PC-3 (cell line): ENCODE measurements around the gene BCAS1. TPM values are rescaled to one million over a fixed set of nuclear protein-coding genes. Genes with fewer than 3 reads are reported as not detected.

Experiments
- ATAC-seq: fragments of 200-7000 bp; cut with Tn5 transposase; 2 replicates; pipeline ENCODE4 v1.9.1; 2020; ENCODE audit warnings: mild to moderate bottlenecking, moderate library complexity
- BruUV-seq: library from RNA; stranded (reverse); fragments of 400-500 nt; replicated peaks from 2 replicates; lab custom pipeline; 2021; lab: Mats Ljungman, UMichigan
- CTCF ChIA-PET: fragments of 300-600 bp; sonication (Branson Sonifier 250); formaldehyde crosslinking; loops from one replicate; lab custom pipeline; 2022; ENCODE audit warnings: antibody characterized with exemption; lab: Charles Lee
- POLR2A ChIA-PET: fragments of 300-600 bp; sonication (Branson Sonifier 250); formaldehyde crosslinking; loops from one replicate; lab custom pipeline; 2022; ENCODE audit warnings: antibody characterized with exemption; ENCODE audit not compliant: unreplicated experiment; lab: Charles Lee
- DNase-seq: peaks from one replicate; pipeline ENCODE4 v3.0.0-alpha.2; 2015
- H2AFZ ChIP-seq: fragments of 300-600 bp; sonication (generic); 2 replicates; pipeline ENCODE4 v1.6.0; 2016; ENCODE audit warnings: antibody characterized with exemption, low read length
- H3F3A ChIP-seq: fragments of 300-600 bp; sonication (generic); one replicate; pipeline ENCODE4 v1.6.0; 2017; ENCODE audit warnings: antibody characterized with exemption, low read length, control low read depth, mild to moderate bottlenecking; ENCODE audit not compliant: unreplicated experiment
- H3K27ac ChIP-seq: fragments of 300-600 bp; sonication (generic); 2 replicates; pipeline ENCODE4 v1.5.1; 2016; ENCODE audit warnings: mild to moderate bottlenecking, low read length
- H3K27me3 ChIP-seq: fragments of 300-600 bp; sonication (generic); 2 replicates; pipeline ENCODE4 v1.6.1; 2016; ENCODE audit warnings: low read length, mixed read lengths
- H3K36me3 ChIP-seq: fragments of 300-600 bp; sonication (generic); 2 replicates; pipeline ENCODE4 v1.6.1; 2016; ENCODE audit warnings: low read depth, mixed run types, low read length, mixed read lengths
- H3K4me1 ChIP-seq: fragments of 300-600 bp; sonication (generic); 2 replicates; pipeline ENCODE4 v1.5.1; 2016; ENCODE audit warnings: low read length; ENCODE audit not compliant: insufficient read depth
- H3K4me2 ChIP-seq: fragments of 300-600 bp; sonication (generic); 2 replicates; pipeline ENCODE4 v1.6.0; 2016; ENCODE audit warnings: low read length
- H3K4me3 ChIP-seq: fragments of 300-600 bp; sonication (generic); 2 replicates; pipeline ENCODE4 v1.5.1; 2016; ENCODE audit warnings: mild to moderate bottlenecking, low read length, mixed read lengths
- H3K79me2 ChIP-seq: fragments of 300-600 bp; sonication (generic); 2 replicates; pipeline ENCODE4 v1.6.1; 2017; ENCODE audit warnings: low read length, mixed read lengths
- H3K9ac ChIP-seq: fragments of 300-600 bp; sonication (generic); 2 replicates; pipeline ENCODE4 v1.6.0; 2016; ENCODE audit warnings: mild to moderate bottlenecking, low read length
- H3K9me2 ChIP-seq: fragments of 300-600 bp; sonication (generic); replicated peaks from 2 replicates; pipeline ENCODE4 v1.6.1; 2016; ENCODE audit warnings: mixed run types, low read length, mixed read lengths
- H3K9me3 ChIP-seq: fragments of 300-600 bp; sonication (generic); 2 replicates; pipeline ENCODE4 v1.6.1; 2016; ENCODE audit warnings: low read length, mixed read lengths
- H4K20me1 ChIP-seq: fragments of 300-600 bp; sonication (generic); 2 replicates; pipeline ENCODE4 v1.6.1; 2016; ENCODE audit warnings: low read length, mixed read lengths
- EZH2 ChIP-seq: fragments of 300-600 bp; sonication (generic); IDR thresholded peaks from one replicate; pipeline ENCODE4 v1.6.1; 2017; ENCODE audit warnings: antibody characterized with exemption, mild to moderate bottlenecking, low read length; ENCODE audit not compliant: unreplicated experiment
- EZH2phosphoT487 ChIP-seq: fragments of 300-600 bp; sonication (generic); IDR thresholded peaks from 2 replicates; pipeline ENCODE4 v1.6.1; 2018; ENCODE audit warnings: mild to moderate bottlenecking, antibody characterized with exemption, low read length, borderline replicate concordance
- intact Hi-C: fragments of 100-400 bp; cut with micrococcal nuclease; formaldehyde crosslinking; loops from 2 replicates; pipeline ENCODE4 v1.9.0; 2023
- total RNA-seq: library from RNA; depleted of rRNA; stranded (reverse); fragments of >200 nt; gene quantifications from 2 replicates; pipeline ENCODE4 v1.2.3, GENCODE V29; 2014
- TF ChIP-seq, protein P1 (sequence below): fragments of 300-600 bp; sonication (generic); conservative IDR thresholded peaks from 2 replicates; pipeline ENCODE4 v1.5.1; 2017; ENCODE audit warnings: antibody characterized with exemption, low read depth, mild to moderate bottlenecking, low read length

Gene BCAS1
- total RNA-seq, 1 experiment from 2014 or later = 0.18 TPM

DNA sequence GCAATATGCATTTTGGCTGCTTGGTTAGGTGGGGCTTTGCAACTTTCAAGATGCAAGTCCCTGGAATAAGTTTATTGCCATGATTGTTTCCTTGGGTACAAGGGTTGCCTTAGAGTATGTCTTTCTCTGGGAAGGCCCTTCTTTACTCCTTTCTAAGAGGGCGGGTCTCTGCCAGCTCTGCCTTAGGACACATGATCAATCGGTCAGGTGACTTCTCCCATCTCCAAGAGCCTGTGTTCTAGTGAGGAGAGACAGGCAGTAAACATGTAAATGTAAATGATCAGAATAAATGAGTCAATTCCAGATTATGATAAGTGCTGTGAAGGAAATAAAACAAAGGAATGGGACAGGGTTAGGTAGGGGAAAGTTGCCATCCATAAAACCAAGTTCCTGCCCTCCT is 43.2 kb upstream of the BCAS1 start:
- TF ChIP-seq EZH2phosphoT487 (no peak), EZH2 (no peak)
- TF ChIP-seq, protein P1, sequence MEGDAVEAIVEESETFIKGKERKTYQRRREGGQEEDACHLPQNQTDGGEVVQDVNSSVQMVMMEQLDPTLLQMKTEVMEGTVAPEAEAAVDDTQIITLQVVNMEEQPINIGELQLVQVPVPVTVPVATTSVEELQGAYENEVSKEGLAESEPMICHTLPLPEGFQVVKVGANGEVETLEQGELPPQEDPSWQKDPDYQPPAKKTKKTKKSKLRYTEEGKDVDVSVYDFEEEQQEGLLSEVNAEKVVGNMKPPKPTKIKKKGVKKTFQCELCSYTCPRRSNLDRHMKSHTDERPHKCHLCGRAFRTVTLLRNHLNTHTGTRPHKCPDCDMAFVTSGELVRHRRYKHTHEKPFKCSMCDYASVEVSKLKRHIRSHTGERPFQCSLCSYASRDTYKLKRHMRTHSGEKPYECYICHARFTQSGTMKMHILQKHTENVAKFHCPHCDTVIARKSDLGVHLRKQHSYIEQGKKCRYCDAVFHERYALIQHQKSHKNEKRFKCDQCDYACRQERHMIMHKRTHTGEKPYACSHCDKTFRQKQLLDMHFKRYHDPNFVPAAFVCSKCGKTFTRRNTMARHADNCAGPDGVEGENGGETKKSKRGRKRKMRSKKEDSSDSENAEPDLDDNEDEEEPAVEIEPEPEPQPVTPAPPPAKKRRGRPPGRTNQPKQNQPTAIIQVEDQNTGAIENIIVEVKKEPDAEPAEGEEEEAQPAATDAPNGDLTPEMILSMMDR = no peak
- H3F3A ChIP-seq = peaks cover 4% of the 10 kb centered on the region
- H2AFZ ChIP-seq = no peak overlapping the region
- H3K27ac ChIP-seq = no peak overlapping the region
- no peak overlapping the region for H3K9ac ChIP-seq
- no TSS peak for BruUV-seq
- H3K36me3 ChIP-seq = no peaks in the 10 kb centered on the region
- ChIA-PET CTCF (no interaction called here), POLR2A (no interaction called here)
- intact Hi-C loops = no loop called here
- peaks cover 17% of the 10 kb centered on the region for H3K4me1 ChIP-seq
- H3K4me3 ChIP-seq = no peak overlapping the region
- H3K79me2 ChIP-seq = no peaks in the 10 kb centered on the region
- H3K27me3 ChIP-seq = no peaks in the 10 kb centered on the region
- no peak overlapping the region for H3K4me2 ChIP-seq
- ATAC-seq (no peak), DNase-seq (no peak)
- no peaks in the 10 kb centered on the region for H3K9me3 ChIP-seq
- no peaks in the 10 kb centered on the region for H3K9me2 ChIP-seq
- no peaks in the 10 kb centered on the region for H4K20me1 ChIP-seq

DNA sequence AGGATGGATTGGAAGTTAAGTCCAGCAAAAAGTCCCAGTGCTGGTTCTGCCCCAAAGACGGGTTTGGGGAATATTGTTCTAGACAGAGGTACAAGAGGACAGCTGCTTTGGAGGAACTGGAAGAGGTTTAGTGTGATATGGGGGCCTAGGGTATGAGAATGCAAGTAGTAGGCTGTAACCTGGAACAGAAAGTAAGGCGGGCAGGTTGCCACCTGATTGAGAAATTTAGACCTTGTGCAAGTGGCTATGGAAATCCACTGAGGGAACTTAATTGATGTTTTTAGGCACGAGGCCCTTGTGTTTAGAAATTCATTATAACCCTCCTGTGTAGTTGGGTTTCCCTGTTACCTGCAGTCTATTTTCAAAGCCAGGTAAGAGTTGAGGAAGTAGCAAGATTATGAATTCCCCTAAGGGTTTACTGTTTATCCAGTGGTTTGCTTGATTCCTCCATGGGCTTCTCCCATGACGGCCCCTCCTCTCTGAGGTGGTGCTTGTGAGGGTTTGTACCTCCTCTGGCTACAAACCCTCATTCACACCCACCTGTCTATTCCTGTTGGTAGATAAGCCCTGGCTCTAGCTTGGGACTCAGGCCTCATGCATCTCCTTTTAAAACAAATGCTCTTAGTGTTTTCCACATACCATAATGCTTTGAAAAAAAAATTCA is 42.0 kb upstream of the BCAS1 start:
- ATAC-seq (no peak), DNase-seq (no peak)
- TF ChIP-seq EZH2phosphoT487 (no peak), EZH2 (no peak)
- TF ChIP-seq, protein P1 = no peak
- CTCF ChIA-PET = no interaction called here
- no peaks in the 10 kb centered on the region for H3K36me3 ChIP-seq
- POLR2A ChIA-PET = no interaction called here
- H4K20me1 ChIP-seq = no peaks in the 10 kb centered on the region
- H3K9ac ChIP-seq = no peak overlapping the region
- H3K4me3 ChIP-seq = no peak overlapping the region
- no peaks in the 10 kb centered on the region for H3K27me3 ChIP-seq
- H3K4me2 ChIP-seq = no peak overlapping the region
- BruUV-seq = no TSS peak
- peaks cover 4% of the 10 kb centered on the region for H3F3A ChIP-seq
- H3K4me1 ChIP-seq = peaks cover 17% of the 10 kb centered on the region
- no peaks in the 10 kb centered on the region for H3K9me3 ChIP-seq
- intact Hi-C loops = no loop called here
- H3K27ac ChIP-seq = no peak overlapping the region
- no peak overlapping the region for H2AFZ ChIP-seq
- H3K9me2 ChIP-seq = no peaks in the 10 kb centered on the region
- no peaks in the 10 kb centered on the region for H3K79me2 ChIP-seq

DNA sequence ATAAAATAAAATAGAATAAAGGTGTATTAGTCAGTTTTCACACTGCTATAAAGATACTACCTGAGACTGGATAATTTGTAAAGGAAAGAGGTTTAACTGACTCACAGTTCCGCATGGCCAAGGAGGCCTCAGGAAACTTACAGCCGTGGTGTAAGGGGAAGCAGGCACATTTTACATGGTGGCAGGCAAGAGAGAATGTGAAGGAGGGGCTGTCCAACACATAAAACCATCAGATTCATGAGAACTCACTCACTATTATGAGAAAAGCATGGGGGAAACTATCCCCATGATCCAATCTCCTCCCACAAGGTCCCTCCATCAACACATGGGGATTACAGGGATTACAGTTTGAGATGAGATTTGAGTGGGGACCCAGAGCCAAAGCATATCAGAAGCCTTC is 41.1 kb upstream of the BCAS1 start:
- no peaks in the 10 kb centered on the region for H3K27me3 ChIP-seq
- no peaks in the 10 kb centered on the region for H3K36me3 ChIP-seq
- TF ChIP-seq, protein P1 = no peak
- TF ChIP-seq EZH2 (no peak), EZH2phosphoT487 (no peak)
- H3K9ac ChIP-seq = no peak overlapping the region
- ATAC-seq = no peak
- CTCF ChIA-PET = no interaction called here
- POLR2A ChIA-PET = no interaction called here
- DNase-seq = no peak
- intact Hi-C loops = no loop called here
- no peak overlapping the region for H3K4me2 ChIP-seq
- H3K79me2 ChIP-seq = no peaks in the 10 kb centered on the region
- no peaks in the 10 kb centered on the region for H4K20me1 ChIP-seq
- no peaks in the 10 kb centered on the region for H3K9me3 ChIP-seq
- no TSS peak for BruUV-seq
- peaks cover 4% of the 10 kb centered on the region for H3F3A ChIP-seq
- no peaks in the 10 kb centered on the region for H3K9me2 ChIP-seq
- H2AFZ ChIP-seq = no peak overlapping the region
- H3K27ac ChIP-seq = no peak overlapping the region
- no peak overlapping the region for H3K4me3 ChIP-seq
- peaks cover 17% of the 10 kb centered on the region for H3K4me1 ChIP-seq
